ENCODE data around the gene TTC22. TPM values are rescaled to one million over a fixed set of nuclear protein-coding genes. Genes with fewer than 3 reads are reported as not detected.

The TTC22 gene
- total RNA-seq, 1 donor from 2014 or later, result not detected

- Mint-ChIP-seq H3K9me3 (no peaks in the 10 kb centered on the region), H3K36me3 (ENCODE audit: low read depth) (peaks cover 8% of the 10 kb centered on the region), H3K27me3 (ENCODE audit: low read depth) (no peaks in the 10 kb centered on the region), H3K4me1 (no peaks in the 10 kb centered on the region), H3K4me3 (no peak overlapping the region), H3K27ac (ENCODE audit: unreplicated experiment) (no peak overlapping the region)
- TF ChIP-seq CTCF (conservative IDR thresholded peaks at IDR 0.05), result no peak
- DNase-seq (ENCODE audit: low read depth, low spot score), result no peak
These were observed 55.8 kb downstream of the TTC22 start for GRCh38 chr1:54745274-54745673.

DNA sequence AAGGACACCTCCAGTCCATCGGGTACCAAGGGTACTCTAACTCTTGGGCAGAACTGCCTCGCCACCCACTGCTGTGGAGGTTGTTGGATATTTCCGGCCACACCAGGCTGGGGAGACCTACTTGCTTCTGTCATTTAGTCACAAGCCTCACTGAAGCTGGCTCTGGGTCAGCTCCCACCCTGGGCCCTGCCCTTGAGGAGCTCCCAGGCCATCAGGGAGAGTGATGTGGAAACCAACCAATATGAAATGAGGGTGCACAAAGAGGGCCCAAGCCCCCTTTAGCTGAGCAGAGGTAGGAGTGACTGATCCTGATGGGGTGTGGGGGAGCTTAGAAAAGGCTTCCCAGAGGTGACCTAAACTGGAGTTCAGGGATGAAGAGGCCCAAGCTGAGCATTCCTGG lies 56.4 kb downstream of the TTC22 start:
- Mint-ChIP-seq H3K27me3 (ENCODE audit: low read depth) (no peaks in the 10 kb centered on the region), H3K4me1 (no peaks in the 10 kb centered on the region), H3K9me3 (no peaks in the 10 kb centered on the region), H3K4me3 (no peak overlapping the region), H3K27ac (ENCODE audit: unreplicated experiment) (no peak overlapping the region), H3K36me3 (ENCODE audit: low read depth) (peaks cover 8% of the 10 kb centered on the region)
- no peak for TF ChIP-seq CTCF (conservative IDR thresholded peaks at IDR 0.05)
- DNase-seq (ENCODE audit: low read depth, low spot score), result no peak

DNA sequence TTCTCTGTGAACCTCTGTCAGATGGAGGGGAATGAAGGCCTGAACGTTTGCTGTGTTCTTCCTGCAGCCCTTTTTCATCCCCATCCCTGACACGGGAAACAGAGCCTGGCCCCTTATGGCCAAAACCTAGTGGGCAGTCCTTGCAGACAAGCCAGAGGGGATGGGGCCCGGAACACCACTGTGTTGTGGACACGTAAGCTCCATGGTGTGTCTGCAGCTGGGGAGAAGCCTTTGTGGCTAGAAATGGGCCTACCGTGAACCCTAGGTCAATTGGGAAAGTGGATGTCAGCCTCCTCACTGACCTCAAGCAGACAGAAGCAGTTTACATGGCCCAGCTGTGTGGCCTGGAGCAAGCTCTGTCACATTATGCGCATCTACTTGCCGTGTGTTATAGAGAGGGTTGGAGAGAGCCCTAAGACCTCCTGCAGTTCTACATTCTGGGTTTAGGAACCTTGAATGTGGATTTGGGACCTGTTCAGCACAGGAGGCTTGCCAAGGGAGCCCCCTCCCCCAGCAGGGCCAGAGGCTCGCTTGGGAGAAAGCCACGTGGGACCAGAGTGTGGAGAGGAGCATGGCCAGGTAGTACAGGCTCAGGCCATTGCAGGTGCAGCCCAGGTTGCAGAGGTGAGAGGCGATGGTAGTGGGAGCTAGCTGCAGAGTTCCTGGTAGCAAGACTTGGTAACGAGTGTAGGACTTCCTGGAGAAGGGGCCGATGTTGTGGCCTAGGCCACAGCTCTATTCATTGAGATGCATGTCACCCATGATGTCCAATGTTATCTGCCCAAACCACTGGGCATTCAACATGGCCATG lies 57.5 kb downstream of the TTC22 start:
- H3K27me3 Mint-ChIP-seq (ENCODE audit: low read depth), result no peaks in the 10 kb centered on the region
- no peak overlapping the region for H3K27ac Mint-ChIP-seq (ENCODE audit: unreplicated experiment)
- H3K4me3 Mint-ChIP-seq, result no peak overlapping the region
- no peaks in the 10 kb centered on the region for H3K9me3 Mint-ChIP-seq
- TF ChIP-seq CTCF (conservative IDR thresholded peaks at IDR 0.05), result no peak
- DNase-seq (ENCODE audit: low read depth, low spot score), result no peak
- H3K4me1 Mint-ChIP-seq, result no peaks in the 10 kb centered on the region
- H3K36me3 Mint-ChIP-seq (ENCODE audit: low read depth), result peaks cover 8% of the 10 kb centered on the region

DNA sequence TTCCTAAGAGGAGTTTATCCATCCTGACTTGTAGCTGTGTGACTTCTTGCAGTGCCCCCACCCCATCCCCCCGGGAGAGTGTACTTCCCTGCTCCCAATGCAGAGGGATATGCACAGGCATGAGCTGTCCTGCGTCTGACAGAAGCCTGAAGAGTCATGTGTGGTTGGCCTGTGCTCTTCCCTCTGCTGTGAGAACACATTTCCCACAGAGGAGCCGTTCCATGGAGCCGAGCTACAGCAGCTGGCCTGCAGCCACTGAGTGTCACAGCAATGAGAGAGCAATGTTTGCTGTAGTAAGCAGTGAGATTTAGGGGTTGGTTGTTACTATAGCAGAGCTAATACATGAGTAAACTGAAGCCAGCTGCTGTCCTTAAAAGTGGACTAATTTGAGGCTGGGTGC lies 58.8 kb downstream of the TTC22 start:
- H3K36me3 Mint-ChIP-seq (ENCODE audit: low read depth), result peaks cover 11% of the 10 kb centered on the region
- no peak overlapping the region for H3K4me3 Mint-ChIP-seq

GRCh38 chr1:54741531-54741930 lies 59.6 kb downstream of the TTC22 start:
- TF ChIP-seq CTCF (conservative IDR thresholded peaks at IDR 0.05), result no peak
- Mint-ChIP-seq H3K36me3 (ENCODE audit: low read depth) (peaks cover 17% of the 10 kb centered on the region), H3K4me3 (no peak overlapping the region), H3K9me3 (no peaks in the 10 kb centered on the region), H3K27ac (ENCODE audit: unreplicated experiment) (no peak overlapping the region), H3K27me3 (ENCODE audit: low read depth) (no peaks in the 10 kb centered on the region), H3K4me1 (no peaks in the 10 kb centered on the region)
- no peak for DNase-seq (ENCODE audit: low read depth, low spot score)

More for the DNA sequence above, 58.8 kb downstream of the TTC22 start:
- Mint-ChIP-seq H3K9me3 (no peaks in the 10 kb centered on the region), H3K27ac (ENCODE audit: unreplicated experiment) (no peak overlapping the region), H3K27me3 (ENCODE audit: low read depth) (no peaks in the 10 kb centered on the region), H3K4me1 (no peaks in the 10 kb centered on the region)
- no peak for TF ChIP-seq CTCF (conservative IDR thresholded peaks at IDR 0.05)
- DNase-seq (ENCODE audit: low read depth, low spot score), result no peak
